Medulla oblongata (tissue), 1 donor: Measurements from ENCODE around the gene PHF23.

Source experiments
- DNase-seq: peaks from one replicate; pipeline ENCODE4 v3.0.0-alpha.2; 2015; ENCODE audit errors: extremely low spot score

The PHF23 gene

DNA sequence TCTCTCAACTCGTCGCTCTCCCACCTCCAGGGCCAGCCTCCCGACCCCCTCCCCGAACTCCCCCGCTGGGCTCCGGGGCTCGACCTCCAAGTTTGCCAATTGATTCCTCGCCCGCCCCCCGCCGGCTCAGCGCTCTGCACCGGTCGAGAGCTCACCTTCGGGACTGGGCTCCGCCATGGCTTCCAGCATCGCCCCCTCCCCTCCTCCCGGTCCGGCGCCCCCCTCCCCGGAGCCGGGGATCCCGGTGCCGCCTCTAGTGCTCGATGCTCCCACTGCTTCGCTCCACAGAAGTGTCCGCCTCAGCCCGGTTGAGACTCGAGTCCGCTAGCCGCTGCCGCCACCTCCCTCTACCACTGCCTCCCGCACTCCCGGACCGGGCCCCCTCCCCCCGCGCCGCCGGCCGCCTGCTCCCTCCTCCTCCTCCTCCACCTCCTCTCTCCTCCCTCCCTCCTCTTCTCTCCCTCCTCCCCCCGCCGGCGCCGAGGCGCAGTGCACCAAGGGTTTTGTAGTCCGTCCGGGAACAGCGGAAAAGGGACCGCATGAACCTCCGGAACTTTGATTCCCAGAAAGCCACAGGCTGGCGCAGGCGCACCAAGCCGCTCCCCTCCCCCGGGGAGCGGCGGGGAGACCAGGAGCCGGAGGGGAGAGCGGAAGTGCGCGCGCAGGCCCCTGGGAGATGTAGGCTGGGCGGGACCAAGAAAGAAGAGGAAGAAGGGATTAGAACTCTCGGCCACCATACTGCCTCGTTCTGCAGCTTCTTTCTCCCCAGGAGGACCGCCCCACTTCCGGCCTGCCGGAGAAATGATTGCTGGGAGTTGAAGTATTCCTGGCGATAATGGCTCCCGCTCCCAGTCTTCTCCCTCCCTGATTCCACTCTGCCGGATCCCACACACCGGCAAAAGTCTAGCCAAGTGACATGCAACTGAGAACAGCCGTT lies at the start of gene PHF23:
PHF23 (minus strand) TSS at position 367 of the 937 bp plus-strand sequence; CDS start at position 189, 178 bp downstream.
- DNase-seq, result peak; percentile 100

DNA sequence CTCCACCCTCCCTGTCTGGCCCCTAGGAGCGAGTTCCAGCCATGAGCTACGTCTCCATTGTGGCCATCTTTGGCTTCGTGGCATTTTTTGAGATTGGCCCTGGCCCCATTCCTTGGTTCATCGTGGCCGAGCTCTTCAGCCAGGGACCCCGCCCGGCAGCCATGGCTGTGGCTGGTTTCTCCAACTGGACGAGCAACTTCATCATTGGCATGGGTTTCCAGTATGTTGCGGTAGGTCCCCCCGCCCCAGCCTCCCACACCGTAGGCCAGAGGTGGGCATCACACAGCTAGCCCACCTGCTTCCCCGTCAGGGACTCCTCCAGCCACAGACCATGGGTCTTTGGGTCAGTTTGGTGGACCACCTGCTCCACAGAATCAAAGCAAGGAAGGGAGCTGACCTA lies 46.4 kb upstream of the PHF23 start:
- DNase-seq, result no peak

GRCh38 chr17:7284911-7285310 lies 45.7 kb upstream of the PHF23 start:
- DNase-seq, result no peak

GRCh38 chr17:7283471-7284216 lies 44.4 kb upstream of the PHF23 start:
- no peak for DNase-seq

DNA sequence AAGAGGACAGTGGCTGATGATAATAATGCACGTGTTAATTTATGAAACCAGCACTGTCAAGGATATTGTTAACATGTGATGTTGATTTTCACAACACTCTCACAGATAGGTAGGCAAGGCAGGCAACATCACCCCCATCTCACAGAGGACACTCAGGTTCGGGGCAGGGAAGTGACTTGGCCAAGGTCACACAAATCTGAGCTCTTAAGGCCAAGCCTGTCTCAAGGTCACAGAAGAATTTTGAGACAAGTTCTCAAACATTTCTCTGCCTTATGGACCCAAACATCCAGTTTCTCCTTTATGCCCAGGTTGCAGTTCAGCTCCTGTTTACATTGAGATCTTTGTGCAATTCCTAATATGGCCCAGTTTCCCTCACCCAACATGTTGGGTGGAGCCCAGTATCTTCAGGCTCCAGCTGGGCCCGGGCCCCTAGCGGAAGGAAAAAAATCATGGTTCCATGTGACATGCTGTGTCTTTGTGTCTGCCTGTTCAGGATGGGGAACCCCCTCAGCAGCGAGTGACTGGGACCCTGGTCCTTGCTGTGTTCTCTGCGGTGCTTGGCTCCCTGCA lies 43.6 kb upstream of the PHF23 start:
- DNase-seq, result no peak

- DNase-seq, result no peak
Observed at GRCh38 chr17:7281953-7282751, 42.9 kb upstream of the PHF23 start.

DNA sequence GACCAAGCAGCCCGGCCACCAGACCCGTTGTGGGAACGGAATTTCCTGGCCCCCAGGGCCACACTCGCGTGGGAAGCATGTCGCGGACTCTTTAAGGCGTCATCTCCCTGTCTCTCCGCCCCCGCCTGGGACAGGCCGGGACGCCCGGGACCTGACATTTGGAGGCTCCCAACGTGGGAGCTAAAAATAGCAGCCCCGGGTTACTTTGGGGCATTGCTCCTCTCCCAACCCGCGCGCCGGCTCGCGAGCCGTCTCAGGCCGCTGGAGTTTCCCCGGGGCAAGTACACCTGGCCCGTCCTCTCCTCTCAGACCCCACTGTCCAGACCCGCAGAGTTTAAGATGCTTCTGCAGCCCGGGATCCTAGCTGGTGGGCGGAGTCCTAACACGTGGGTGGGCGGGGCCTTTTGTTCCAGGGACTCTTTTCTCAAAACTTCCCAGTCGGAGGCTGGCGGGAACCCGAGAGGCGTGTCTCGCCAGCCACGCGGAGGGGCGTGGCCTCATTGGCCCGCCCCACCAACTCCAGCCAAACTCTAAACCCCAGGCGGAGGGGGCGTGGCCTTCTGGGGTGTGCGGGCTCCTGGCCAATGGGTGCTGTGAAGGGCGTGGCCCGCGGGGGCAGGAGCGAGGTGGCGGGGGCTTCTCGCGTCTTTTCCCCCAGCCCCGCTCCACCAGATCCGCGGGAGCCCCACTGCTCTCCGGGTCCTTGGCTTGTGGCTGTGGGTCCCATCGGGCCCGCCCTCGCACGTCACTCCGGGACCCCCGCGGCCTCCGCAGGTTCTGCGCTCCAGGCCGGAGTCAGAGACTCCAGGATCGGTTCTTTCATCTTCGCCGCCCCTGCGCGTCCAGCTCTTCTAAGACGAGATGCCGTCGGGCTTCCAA lies 42.1 kb upstream of the PHF23 start, which contains the start of gene SLC2A4:
SLC2A4 (plus strand) TSS at position 645 of the 879 bp plus-strand sequence; CDS start at position 862, 217 bp downstream.
- peak; percentile 91 for DNase-seq

DNA sequence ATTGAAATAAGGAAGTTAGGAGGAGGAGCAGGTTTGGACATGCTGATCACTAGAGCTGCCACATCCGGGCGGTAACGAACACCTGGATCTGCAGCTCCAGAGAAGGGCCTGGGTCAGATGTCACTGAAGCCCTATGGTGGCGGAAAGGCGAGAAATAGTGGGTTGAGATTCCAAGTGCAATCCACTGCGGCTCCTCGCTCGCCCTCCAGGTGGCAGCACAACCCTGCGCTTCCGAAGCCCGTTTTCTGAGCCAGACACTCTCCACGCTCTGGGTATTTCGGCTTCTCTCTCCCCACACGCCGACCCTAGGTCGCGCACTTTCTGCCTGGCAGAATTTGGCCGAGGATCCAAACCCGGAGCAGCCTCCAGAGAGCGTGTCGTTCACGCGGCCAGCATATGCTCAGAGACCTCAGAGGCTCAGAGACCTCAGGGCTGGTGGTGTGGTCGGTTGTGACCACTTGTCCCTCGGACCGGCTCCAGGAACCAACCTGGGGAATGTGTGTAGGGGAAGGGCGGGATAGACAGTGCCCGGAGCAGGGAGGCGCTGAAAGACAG lies 41.3 kb upstream of the PHF23 start:
- DNase-seq, result peak; percentile 88

DNA sequence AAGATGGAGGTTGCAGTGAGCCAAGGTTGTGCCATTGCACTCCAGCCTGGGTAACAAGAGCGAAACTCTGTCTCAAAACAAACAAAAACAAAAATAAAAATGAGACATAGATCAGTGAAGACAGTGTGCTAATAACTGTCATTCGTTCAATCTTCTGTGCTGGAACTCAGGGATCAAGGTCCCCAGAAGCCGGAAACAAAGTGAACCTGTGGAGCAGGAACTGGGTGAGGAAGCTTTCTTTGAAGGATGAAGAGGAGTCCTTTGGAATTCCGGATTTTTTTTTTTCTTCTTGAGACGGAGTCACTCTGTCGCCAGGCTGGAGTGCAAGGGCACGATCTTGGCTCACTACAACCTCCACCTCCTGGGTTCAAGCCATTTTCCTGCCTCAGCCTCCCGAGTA lies 40.2 kb upstream of the PHF23 start:
- no peak for DNase-seq

- DNase-seq, result no peak
Observed at GRCh38 chr17:7266784-7267183, 27.5 kb upstream of the PHF23 start.

- DNase-seq, result no peak
Observed at GRCh38 chr17:7263801-7264078, 24.5 kb upstream of the PHF23 start.

GRCh38 chr17:7262935-7263800 lies 23.9 kb upstream of the PHF23 start:
- DNase-seq, result no peak

- DNase-seq, result no peak
Observed at GRCh38 chr17:7262192-7262934, 23.1 kb upstream of the PHF23 start, which contains the start of gene CLDN7. Gene CLDN7 (minus strand): TSS chr17:7262478. CDS start chr17:7262043, 435 bp downstream.

- no peak for DNase-seq
Observed at GRCh38 chr17:7261379-7262191, 22.3 kb upstream of the PHF23 start.

GRCh38 chr17:7260651-7261378 lies 21.6 kb upstream of the PHF23 start:
- no peak for DNase-seq

DNA sequence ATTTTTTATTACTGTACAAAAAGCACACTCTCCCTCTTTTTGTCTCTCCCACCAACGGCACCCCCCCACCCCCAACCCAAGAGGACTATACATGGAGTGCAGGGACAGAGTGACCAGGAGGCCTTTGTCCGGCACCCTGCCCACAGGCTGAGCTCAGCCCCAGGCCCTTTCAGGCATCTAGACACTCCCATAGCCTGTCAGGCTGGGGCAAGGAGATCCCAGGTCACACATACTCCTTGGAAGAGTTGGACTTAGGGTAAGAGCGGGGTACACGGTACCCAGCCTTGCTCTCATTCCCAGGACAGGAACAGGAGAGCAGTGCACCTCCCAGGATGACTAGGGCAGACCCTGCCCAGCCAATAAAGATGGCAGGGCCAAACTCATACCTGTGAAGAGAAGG lies 20.9 kb upstream of the PHF23 start:
- DNase-seq, result no peak

- DNase-seq, result no peak
Observed at GRCh38 chr17:7259555-7259889, 20.3 kb upstream of the PHF23 start.
